Mononuclear cell (primary cell): Measurements from ENCODE around the gene WASF2. TPM values are rescaled to one million over a fixed set of nuclear protein-coding genes. Genes with fewer than 3 reads are reported as not detected.
"Not testable (repeated sequence)": the region's sequence is repeated elsewhere in the genome, so short reads cannot be mapped to it uniquely, and the experiment has no call there.

Experiments
- H3K27me3 ChIP-seq: 2 replicates; pipeline ENCODE4 v1.6.0; 2011; ENCODE audit warnings: low read length, control low read depth; ENCODE audit not compliant: insufficient read depth
- H3K4me1 ChIP-seq: 2 replicates; pipeline ENCODE4 v1.5.1; 2011; ENCODE audit warnings: mild to moderate bottlenecking, low read length, control low read depth; ENCODE audit not compliant: insufficient read depth
- H3K4me3 ChIP-seq: 2 replicates; pipeline ENCODE4 v1.5.1; 2011; ENCODE audit warnings: mild to moderate bottlenecking, low read length, moderate library complexity
- H3K9me3 ChIP-seq: 2 replicates; pipeline ENCODE4 v1.5.1; 2011; ENCODE audit warnings: low read depth, mild to moderate bottlenecking, control low read depth, low read length
- total RNA-seq: library from RNA; depleted of rRNA; stranded (reverse); fragments of >200 nt; gene quantifications from one replicate; pipeline ENCODE4 v1.2.3, GENCODE V29; 2012

WASF2 gene
- total RNA-seq, 1 donor = 29.4 TPM

DNA sequence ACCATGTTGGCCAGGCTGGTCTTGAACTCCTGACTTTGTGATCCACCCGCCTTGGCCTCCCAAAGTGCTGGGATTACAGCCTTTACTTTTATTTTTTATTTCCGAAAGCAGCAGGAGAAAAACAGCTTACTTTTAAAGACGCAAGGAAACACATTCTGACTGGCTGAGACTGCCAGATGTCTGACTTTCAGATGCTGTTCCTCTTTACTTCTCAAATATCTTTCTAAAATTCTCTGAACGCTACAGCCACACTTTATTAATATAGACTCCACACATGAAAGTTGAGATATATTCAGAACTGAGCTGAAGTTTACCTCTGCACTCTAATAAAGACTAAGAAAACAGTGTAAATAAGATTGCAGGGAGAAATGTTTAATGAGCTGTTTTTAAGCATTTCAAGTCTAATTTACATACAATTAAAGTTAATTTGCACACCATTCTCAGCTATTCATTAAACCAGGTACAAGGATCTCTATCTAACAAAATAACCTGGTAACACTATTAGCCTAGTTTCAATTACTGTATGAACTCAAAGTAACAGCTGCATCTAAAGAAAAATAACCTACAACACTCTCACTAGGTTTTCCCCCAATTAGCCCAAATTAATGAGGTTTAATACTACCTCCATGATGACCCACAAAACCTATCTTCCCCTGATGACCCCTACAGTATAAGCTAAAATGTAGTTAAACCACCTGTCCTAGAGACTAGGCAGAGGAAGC, 24.9 kb downstream of the WASF2 start:
- Histone ChIP-seq H3K9me3 (no peaks in the 10 kb centered on the region), H3K27me3 (no peaks in the 10 kb centered on the region), H3K4me3 (no peak overlapping the region), H3K4me1 (peaks cover 11% of the 10 kb centered on the region)

DNA sequence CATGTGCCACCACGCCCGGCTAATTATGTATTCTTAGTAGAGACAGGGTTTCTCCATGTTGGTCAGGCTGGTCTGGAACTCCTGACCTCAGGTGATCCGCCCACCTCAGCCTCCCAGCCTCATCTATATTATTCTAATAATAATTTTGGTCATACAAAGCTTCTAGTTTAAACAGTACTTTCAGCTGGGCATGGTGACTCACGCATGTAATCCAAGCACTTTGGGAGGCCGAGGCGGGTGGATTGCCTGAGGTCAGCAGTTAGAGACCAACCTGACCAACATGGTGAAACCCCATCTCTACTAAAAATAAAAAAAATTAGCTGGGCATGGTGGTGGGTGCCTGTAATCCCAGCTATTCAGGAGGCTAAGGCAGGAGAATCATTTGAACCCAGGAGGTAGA, 26.1 kb downstream of the WASF2 start:
- H3K27me3 ChIP-seq, H3K4me3 ChIP-seq, H3K9me3 ChIP-seq: not testable (repeated sequence)
- H3K4me1 ChIP-seq = peaks cover 11% of the 10 kb centered on the region

DNA sequence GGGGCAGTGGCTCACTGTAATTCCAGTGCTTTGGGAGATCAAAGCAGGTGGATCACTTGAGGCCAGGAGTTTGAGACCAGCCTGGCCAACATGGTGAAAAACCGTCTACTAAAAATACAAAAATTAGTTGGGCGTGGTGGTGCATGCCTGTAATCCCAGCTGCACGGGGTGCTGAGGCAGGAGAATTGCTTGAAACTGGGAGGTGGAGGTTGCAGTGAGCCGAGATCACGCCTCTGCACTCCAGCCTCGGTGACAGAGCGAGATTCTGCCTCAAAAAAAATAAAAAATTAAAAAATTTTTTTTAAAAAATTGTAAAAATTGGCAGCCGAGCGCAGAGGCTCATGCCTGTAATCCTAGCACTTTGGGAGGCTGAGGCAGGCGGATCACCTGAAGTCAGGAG, 31.4 kb downstream of the WASF2 start:
- H3K27me3 ChIP-seq, H3K4me3 ChIP-seq, H3K9me3 ChIP-seq: not testable (repeated sequence)
- peaks cover 19% of the 10 kb centered on the region for H3K4me1 ChIP-seq

DNA sequence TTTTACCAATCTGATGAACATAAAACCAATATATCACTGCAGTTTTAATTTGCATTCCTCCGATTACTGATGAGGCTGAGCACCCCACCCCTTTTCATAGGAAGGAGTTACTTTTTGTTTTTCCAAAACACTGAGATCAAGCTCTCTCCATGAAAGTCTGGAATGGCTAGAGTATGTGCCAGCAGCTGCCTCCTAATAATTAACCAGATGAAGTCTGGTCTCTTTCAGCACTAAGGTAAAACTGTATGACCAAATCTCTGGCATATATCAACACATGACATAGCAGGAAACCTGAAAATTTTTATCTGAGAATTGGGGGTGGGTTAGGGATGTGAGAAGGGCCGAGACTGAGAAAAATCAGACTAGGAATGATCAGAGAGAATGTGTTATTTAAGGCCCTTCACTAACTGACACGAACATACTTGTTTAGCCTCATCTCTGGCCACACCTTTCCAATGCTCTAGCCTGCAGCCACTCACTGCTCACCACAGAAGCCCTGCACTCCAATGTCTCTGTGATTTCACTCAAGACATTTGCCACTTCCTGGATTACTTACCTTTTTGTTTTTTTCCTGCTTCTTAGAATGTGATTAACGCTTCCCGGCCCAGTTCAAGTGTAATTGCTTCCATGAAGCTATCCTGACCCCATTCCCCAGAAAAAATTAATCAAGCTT, 34.7 kb downstream of the WASF2 start:
- Histone ChIP-seq H3K4me1 (peaks cover 29% of the 10 kb centered on the region), H3K9me3 (no peaks in the 10 kb centered on the region), H3K4me3 (no peak overlapping the region), H3K27me3 (no peaks in the 10 kb centered on the region)

DNA sequence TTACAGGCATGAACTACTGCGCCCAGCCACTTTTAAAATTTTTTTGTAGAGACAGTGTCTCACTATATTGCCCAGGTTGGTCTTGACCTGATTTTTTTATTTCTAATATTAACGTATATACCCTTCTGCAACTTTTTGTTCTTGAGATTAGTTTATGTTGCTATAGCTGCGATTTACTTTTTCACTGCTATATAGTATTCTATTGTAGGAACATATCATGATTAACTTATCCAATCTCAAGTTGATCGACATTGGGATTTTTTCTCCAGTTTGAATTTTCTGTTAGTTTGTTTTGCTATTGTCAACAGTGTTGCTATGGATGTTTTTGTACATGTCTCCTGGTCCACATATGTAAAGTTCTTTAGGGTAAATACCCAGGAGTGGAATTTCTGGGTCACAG, 35.4 kb downstream of the WASF2 start:
- H3K4me1 ChIP-seq = peaks cover 29% of the 10 kb centered on the region
- no peaks in the 10 kb centered on the region for H3K9me3 ChIP-seq
- H3K4me3 ChIP-seq = no peak overlapping the region
- no peaks in the 10 kb centered on the region for H3K27me3 ChIP-seq

DNA sequence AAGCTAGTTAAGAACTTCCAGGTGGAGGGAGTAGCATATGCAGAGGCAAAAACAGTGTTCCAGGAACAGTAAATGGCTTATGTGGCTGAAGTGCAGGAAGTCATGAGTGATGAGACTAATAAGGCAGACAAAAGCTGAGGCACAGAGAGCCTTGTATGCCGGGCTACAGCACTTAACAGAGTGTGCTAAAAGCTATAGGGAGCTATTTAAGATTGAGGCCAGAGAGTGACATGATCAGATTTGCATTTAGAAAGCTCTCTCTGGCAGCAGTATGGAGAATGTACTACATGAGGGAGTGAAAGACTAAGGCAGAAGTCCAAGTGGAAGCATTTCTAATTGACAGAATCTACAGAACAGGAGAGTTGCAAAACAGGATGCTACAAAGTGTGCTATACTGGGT, 38.6 kb downstream of the WASF2 start:
- H3K9me3 ChIP-seq = no peaks in the 10 kb centered on the region
- H3K4me1 ChIP-seq = peaks cover 32% of the 10 kb centered on the region
- no peak overlapping the region for H3K4me3 ChIP-seq
- no peaks in the 10 kb centered on the region for H3K27me3 ChIP-seq

DNA sequence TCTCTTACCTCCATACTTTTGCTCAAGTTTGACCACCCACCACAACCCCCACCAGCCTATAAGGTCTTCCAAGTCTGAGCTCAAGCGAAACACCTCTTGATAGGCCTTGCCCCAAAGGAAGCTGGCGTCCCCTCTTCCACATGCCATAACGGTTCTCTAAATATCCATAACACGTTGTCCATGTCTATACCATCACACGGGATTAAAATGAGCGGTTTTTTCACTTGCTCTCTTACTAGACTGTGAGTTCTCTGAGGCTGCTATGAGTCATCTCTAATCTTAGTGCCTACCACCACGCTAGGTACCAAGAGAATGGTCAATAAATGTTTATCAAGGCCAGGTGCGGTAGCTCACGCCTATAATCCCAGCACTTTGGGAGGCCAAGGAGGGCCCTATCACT, 41.0 kb downstream of the WASF2 start:
- no peak overlapping the region for H3K4me3 ChIP-seq
- peaks cover 24% of the 10 kb centered on the region for H3K4me1 ChIP-seq

DNA sequence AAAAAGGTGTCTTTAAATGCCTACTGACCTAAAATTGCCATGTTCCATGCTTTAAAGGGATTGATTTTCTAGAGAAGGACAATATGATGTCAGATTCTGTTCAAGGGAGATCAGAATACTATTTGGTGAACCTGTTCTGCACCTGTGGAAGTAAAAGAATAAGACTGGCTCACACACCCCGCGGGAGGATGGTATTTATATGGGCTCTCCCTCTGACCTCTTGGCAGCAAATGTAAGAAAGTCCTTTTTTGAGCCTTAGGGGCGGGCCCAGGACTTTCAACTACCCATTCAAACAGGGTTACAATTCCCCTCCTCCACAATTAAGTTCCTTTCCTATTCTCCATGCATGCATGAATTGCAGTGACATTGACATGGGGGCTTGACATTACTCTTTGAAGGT, 42.1 kb downstream of the WASF2 start:
- Histone ChIP-seq H3K9me3 (no peaks in the 10 kb centered on the region), H3K4me1 (peaks cover 25% of the 10 kb centered on the region), H3K27me3 (no peaks in the 10 kb centered on the region), H3K4me3 (no peak overlapping the region)

More for the DNA sequence above, 41.0 kb downstream of the WASF2 start:
- Histone ChIP-seq H3K27me3 (no peaks in the 10 kb centered on the region), H3K9me3 (no peaks in the 10 kb centered on the region)

DNA sequence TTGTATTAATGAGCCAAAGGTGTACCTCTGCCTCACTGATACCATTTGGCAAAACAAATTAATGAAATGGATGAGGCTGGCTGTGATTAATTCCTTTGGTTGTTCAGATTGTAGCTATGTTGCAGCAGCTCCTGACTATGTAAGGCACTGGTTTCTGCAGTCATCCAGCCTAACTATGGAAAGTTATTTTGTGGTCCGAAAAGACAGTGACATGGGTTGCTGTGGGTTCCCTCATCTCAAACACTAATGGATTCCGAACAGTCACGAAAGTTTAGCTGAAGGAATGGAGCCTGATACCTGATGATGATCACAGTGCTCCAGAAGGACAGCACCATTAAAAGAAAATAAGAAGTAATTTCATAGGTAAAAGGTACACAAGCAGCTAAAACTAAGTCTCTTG, 42.6 kb downstream of the WASF2 start:
- Histone ChIP-seq H3K27me3 (no peaks in the 10 kb centered on the region), H3K4me3 (no peak overlapping the region)

DNA sequence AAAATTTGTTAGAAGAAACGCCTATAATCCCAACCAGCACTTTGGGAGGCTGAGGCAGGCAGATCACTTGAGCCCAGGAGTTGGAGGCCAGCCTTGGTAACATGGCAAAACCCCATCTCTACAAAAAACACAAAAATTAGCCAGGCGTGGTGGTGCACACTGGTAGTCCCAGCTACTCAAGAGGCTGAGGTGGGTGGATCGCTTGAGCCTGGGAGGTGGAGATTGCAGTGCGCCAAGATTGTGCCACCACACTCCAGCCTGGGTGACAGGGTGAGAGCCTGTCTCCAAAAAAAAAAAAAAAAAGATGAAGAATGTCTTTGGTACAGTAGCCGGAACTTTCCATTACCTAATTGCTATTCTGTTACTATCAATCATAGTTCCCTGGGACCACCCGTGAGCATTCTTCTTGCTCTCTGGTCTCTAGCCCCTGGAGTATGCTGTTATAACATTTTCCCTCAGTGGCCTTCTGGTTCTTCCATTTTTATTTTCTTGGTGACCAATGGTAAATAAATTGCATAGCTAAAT, 43.4 kb downstream of the WASF2 start:
- Histone ChIP-seq H3K4me3 (no peak overlapping the region), H3K27me3 (no peaks in the 10 kb centered on the region), H3K9me3 (no peaks in the 10 kb centered on the region), H3K4me1 (peaks cover 19% of the 10 kb centered on the region)

More for the DNA sequence above, 42.6 kb downstream of the WASF2 start:
- Histone ChIP-seq H3K4me1 (peaks cover 20% of the 10 kb centered on the region), H3K9me3 (no peaks in the 10 kb centered on the region)

DNA sequence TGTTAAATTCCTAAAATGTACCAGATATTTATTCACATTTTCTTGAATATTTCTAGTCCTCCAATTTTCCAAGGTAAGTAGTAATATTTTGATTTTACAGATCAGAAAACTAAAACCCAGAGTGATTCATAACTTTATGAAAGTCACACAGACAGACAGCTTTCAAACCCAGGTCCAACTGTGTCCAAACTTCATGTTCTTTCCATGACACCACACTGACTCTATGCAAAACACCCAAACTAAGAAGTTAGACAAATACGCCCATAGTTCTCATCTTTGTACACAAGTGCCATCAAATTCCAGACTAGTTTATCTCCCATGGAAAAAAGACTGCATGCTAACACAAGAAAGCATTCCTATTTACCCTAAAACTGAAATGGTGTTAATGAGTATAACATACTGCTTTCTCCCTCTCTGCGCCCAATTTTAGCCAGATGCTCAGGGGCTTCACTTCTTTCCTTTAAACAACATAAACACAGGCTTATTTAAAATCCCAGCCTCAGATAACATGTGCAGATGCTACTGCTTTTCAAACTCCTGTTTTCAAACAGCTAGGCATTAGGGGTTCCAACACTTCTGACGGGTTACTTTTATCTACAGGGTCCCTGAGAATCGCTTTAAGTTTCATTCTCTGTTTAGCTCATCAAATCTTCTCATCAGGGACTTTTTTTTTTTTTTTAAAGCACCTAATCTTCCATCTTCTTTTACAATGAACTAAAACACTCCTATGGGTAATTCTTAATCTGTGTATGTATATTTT, 44.6 kb downstream of the WASF2 start:
- Histone ChIP-seq H3K9me3 (no peaks in the 10 kb centered on the region), H3K4me3 (no peak overlapping the region), H3K4me1 (peaks cover 14% of the 10 kb centered on the region), H3K27me3 (no peaks in the 10 kb centered on the region)

DNA sequence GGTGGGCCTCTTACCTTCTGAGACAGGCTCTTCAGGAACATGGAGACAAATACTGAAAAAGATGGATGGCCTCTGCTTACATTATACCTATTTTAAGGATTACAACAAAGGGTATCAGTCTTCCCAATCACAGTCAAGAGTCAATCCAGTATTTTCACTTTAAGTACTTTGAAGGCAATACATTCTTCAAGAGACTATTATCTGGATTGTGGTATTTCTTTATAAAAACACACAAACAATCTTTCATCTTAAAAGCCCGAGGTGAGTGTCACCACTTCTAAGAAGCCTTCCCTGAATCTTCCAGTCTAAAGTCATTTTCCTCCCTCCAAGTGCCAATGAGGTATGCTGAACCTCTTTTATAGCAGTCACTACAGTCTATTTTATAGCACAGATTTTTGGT, 45.3 kb downstream of the WASF2 start:
- H3K27me3 ChIP-seq = no peaks in the 10 kb centered on the region
- no peak overlapping the region for H3K4me3 ChIP-seq
- peaks cover 21% of the 10 kb centered on the region for H3K4me1 ChIP-seq
- H3K9me3 ChIP-seq = no peaks in the 10 kb centered on the region

DNA sequence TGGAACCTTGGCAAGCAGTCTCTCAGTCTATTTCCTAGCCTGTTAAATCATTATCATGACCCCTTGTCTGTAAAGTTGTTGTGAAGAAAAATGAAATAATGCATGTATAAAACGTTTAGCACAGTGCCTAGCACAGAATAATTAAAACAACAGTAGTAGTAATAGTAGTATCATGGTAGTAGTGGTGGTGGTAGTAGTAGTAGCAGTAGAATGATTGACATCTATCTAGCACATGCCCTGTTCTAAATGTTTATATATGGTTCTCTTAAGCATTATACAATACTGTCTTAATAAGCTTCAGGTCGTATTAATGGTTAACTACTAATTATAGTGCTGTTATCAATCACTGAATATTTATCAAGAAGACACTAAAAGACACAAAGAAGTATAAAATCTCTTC, 50.8 kb downstream of the WASF2 start:
- Histone ChIP-seq H3K4me3 (no peak overlapping the region), H3K4me1 (peaks cover 59% of the 10 kb centered on the region), H3K27me3 (no peaks in the 10 kb centered on the region), H3K9me3 (no peaks in the 10 kb centered on the region)

DNA sequence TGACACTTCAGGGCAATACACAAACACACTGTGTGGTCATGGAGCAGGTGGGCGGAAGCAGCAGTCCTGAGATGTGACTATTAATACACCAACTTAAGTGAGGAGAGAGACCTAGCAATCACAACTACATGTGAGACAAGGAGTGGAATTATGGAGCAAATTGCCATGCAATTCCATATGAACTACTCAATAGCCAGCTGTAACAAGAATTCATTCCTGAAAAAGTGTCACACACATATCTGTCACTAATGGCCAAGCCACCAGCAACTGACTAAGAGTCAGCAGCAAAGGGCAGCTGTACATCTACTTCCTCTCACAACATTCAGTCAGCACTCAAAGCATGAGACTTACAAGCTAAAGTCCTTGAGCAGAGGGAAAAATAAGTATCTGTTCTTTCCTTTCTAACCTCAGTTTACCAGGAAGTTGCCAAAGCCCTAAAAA, 51.3 kb downstream of the WASF2 start:
- Histone ChIP-seq H3K4me1 (peaks cover 62% of the 10 kb centered on the region), H3K27me3 (no peaks in the 10 kb centered on the region), H3K9me3 (no peaks in the 10 kb centered on the region), H3K4me3 (no peak overlapping the region)
